Fibroblast of skin of scalp (primary cell): Measurements from ENCODE around the gene PGGT1B.

Experiments
- DNase-seq: peaks from one replicate; pipeline ENCODE4 v3.0.0-alpha.2; 2013

PGGT1B gene

GRCh38 chr5:115179394-115180164 lies 83.1 kb downstream of the PGGT1B start:
- DNase-seq, result no peak

DNA sequence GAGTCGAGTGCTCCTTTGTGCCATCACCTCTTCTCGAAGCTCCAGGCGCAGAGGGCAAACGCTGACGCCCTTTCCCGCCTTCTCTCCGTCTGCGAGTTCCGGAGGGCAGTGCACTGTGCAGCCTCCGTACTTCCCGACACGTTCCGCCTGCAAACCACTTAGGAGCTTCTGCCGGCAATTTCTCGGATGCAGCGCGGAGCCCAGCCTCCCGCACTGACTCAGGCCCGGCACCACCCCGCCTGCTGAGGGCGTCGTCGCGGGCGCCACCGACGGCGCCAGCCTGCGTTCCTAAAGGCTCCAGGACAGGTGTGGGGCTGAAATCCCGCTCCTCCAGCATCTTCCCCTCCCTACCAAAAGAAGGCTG lies 83.7 kb downstream of the PGGT1B start:
- DNase-seq, result no peak

- no peak for DNase-seq
These were observed 91.7 kb downstream of the PGGT1B start for GRCh38 chr5:115170929-115171510.

GRCh38 chr5:115170134-115170928 lies 92.3 kb downstream of the PGGT1B start:
- DNase-seq, result peak; percentile 2

GRCh38 chr5:115169487-115170133 lies 93.1 kb downstream of the PGGT1B start, which contains the start of gene TRIM36:
Gene TRIM36, minus strand, starts transcription at chr5:115169908. Its CDS starts 274 bp downstream, at chr5:115169634.
- peak; percentile 86 for DNase-seq

DNA sequence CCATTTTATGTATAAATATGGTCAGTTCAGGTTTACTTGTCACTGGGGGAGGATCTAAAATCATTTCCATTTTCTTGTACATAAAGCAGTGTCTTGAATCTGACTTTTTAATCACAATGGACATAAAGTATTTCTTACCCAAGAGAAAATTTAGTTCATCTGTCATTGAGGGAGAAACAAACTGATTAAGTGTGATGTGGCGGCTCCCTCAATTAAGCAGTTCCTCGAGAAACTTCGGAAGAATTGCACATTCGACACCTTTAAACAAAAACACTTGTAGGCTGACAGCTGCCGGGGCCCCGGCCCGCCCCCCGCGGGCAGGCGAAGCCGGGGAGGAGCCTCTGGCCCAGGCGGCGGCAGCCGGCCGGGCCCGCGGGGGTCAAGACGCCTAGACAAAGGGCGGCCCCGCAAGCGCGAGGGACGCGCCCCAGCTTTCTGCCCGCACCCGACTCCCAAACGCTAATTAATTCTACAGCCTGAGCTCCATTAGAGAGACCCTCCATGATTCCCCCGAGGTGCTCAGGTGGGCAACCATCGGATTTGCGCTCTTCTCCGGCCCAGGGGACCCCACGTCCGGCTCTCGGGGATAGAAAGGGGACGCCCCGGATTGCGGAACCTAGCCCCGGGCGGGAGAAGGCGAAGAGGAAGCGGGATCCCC lies 93.7 kb downstream of the PGGT1B start:
- no peak for DNase-seq

DNA sequence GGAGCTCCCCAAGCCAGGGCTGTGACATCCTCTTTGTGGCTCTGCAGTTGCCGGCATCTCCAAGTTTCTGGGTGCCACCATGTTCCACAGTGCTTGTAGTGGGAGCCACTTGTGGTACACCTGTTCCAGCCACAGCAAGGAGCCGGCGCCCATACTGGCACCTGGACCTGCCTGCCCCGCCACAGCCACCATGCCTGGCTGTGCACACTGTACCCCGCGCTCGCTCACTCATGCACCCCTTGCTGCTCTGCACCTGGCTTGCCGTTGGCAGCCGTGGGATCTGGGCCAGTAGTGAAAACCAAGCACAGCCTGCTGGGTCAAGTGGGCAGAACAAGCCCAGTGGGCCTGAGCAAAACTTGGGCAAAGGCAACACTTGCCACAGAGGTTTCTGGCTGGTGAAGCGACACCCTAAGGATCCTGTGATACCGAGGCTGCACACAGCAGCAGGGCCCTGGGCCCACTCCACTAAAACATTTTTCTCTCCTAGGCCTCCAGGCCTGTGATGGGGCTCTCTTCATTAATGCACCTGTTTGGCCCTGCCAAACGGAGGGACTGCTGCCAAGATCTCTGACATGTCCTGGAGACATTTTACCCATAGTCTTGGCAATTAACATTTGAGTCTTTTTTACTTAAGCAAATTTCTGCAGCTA lies 95.8 kb downstream of the PGGT1B start:
- no peak for DNase-seq

- no peak for DNase-seq
These were observed 96.9 kb downstream of the PGGT1B start for GRCh38 chr5:115165790-115166189.

DNA sequence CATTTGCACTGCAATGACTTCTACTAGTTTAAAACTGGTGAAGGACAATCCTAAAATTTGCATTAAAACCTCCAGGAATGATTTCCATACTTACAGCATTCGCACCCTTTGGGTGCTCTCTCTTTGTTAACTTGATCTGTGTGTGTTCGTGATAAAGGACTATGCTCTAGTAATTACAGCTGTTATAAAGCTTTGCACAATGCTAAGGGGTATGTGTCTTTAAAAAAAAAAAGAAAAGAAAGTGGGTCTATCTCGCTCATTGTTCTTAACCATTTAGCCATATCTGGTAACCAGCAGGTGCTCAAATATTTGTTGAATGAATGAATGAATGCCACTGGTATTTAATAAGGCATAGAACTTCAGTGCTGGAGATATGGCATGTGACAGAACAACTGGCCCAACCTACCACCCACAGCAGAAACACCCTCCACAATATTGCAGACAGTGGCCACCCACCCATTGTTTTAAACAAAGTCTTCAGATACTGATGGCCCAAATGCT lies 101.7 kb downstream of the PGGT1B start:
- no peak for DNase-seq
